ENCODE data around the gene ATG4B. TPM values are rescaled to one million over a fixed set of nuclear protein-coding genes. Genes with fewer than 3 reads are reported as not detected.
"Not testable (repeated sequence)": the region's sequence is repeated elsewhere in the genome, so short reads cannot be mapped to it uniquely, and the experiment has no call there.

Gene ATG4B
- total RNA-seq, 2 donors from 2014 or later, result 43.0 to 49.4 TPM

DNA sequence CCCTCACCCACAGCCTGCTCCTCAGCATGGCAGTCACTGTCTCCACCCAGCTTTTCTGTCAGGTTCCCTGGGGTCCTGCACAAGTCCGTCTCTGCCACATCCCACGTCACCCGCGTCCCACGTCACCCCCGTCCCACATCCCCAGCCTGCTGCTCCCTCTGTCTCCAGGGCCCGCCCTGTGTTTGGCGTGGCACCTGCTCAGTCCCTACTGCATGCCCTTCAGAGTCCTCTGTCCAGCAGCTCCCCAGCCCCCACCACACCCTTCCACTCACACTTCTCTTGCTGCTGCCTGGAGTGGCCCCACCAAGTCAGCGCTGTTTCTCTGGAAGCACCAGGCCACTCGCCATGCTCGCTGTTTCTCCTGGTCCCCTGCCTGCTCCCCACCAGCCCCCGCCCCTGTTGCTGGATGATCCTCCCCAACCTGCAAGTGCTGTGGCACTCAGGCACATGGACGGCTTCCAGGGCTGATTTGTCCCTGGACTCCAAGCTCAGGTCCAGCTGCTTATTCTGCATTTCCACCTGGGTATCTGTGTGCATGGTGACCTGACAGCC is 18.8 kb downstream of the ATG4B start:
- intact Hi-C loops (cut with DNase I), result no loop called here
- ATAC-seq, result peak; percentile 49 to 79
- DNase-seq, result no peak

GRCh38 chr2:241657786-241658254 is 20.3 kb downstream of the ATG4B start:
- DNase-seq (no peak), ATAC-seq (no peak)
- intact Hi-C loops (cut with DNase I), result no loop called here

GRCh38 chr2:241658296-241658695 is 20.8 kb downstream of the ATG4B start:
- ATAC-seq (no peak), DNase-seq (no peak)
- intact Hi-C loops (cut with DNase I), result no loop called here

GRCh38 chr2:241659150-241659739 is 21.8 kb downstream of the ATG4B start:
- intact Hi-C loops (cut with DNase I), result no loop called here
- DNase-seq (peak; percentile 61), ATAC-seq (peak; percentile 39 to 58)

- DNase-seq (no peak), ATAC-seq (no peak)
- intact Hi-C loops (cut with DNase I), result no loop called here
Measured at GRCh38 chr2:241660593-241661213, 23.2 kb downstream of the ATG4B start.

- ATAC-seq; DNase-seq; intact Hi-C loops (cut with DNase I): not testable (repeated sequence)
Measured at GRCh38 chr2:241662731-241663130, 25.2 kb downstream of the ATG4B start.

- ATAC-seq (no peak), DNase-seq (no peak)
- intact Hi-C loops (cut with DNase I), result no loop called here
Measured at GRCh38 chr2:241665731-241666440, 28.4 kb downstream of the ATG4B start.

GRCh38 chr2:241666627-241667400 is 29.3 kb downstream of the ATG4B start:
- ATAC-seq (no peak), DNase-seq (no peak)
- intact Hi-C loops (cut with DNase I), result no loop called here

DNA sequence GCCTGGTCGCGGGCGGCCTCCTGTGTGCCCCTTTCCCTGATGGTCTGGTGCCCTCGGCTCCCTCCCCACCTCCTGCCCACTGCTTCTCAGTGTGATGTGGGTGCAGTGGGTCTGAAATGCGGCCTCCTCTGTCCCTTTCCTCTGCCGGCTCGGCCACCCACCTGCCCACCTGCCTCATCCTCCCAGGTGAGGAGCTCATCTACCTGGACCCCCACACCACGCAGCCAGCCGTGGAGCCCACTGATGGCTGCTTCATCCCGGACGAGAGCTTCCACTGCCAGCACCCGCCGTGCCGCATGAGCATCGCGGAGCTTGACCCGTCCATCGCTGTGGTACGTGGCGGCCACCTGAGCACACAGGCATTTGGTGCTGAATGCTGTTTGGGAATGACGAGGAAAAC is 30.9 kb downstream of the ATG4B start:
- intact Hi-C loops (cut with DNase I), result no loop called here
- DNase-seq (no peak), ATAC-seq (no peak)

DNA sequence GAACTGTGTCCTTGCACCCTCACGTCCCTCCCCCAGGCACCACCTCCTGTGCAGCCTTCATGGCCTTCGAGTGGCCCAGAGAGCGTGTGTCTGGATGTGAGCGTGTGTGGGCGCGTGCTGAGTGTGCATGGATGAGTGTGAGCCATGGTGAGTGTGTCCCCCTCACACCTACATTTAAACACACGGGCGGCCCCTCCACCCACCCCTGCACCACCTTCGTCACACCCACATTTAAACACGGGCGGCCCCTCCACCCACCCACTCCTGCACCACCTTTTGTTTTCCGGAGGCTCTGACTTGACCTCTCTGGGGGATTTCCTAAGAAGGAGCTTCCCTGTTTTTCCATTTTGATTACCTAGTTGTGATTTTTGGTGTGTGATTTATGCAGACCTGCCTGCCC is 31.3 kb downstream of the ATG4B start:
- DNase-seq (no peak), ATAC-seq (no peak)
- intact Hi-C loops (cut with DNase I), result no loop called here

- no peak for DNase-seq
- intact Hi-C loops (cut with DNase I), result no loop called here
- ATAC-seq, result no peak
Measured at GRCh38 chr2:241670333-241671110, 33.0 kb downstream of the ATG4B start.

- ATAC-seq (no peak), DNase-seq (no peak)
- intact Hi-C loops (cut with DNase I), result no loop called here
Measured at GRCh38 chr2:241671457-241672240, 34.2 kb downstream of the ATG4B start.

DNA sequence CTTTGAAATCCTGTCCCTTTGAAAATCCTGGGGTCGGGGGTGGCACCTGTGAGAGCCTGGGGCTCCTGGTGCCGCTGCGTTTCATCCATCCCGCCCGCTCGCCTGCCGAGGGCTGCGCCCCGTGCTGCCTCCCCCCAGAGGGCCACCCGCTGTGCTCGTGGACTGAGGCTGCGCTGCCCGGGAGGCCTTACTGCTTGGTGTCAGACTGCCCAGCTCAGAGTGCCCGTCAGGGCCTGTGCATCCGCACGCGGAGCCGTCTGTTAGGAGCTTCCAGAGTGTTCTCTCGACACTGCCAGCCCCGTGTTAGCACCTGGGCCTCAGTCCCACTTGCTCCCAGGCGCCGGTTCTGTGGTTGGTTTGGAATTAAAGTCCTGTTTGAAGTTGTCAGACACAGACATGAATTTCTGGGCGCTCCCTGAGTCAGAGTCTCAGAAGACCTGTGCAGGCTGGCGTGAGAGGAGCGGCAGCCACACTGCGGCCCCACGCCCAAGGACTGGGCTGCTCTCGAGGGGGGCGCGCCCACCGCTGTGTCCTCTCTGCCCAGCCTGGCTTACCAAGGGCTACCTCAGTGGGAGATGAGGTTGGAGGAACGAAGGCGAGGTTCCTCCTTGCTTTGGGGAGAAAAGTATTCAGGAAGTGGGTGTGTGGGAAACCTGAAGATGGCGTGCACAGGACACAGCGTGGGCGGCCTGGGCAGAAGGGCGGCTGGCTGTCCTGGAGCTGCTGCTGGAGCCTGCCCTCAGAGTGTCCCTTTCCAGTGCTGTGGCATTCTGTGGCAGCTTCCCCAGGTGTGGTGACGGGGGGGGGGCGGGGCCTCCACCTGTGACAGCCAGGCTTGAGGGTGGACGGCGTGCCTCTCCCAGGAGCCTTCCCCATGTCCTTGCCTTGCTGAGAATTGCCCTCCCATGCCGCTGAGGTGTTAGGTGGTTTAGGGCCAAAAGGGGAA is 35.0 kb downstream of the ATG4B start:
- intact Hi-C loops (cut with DNase I), result no loop called here
- DNase-seq (no peak), ATAC-seq (no peak)

DNA sequence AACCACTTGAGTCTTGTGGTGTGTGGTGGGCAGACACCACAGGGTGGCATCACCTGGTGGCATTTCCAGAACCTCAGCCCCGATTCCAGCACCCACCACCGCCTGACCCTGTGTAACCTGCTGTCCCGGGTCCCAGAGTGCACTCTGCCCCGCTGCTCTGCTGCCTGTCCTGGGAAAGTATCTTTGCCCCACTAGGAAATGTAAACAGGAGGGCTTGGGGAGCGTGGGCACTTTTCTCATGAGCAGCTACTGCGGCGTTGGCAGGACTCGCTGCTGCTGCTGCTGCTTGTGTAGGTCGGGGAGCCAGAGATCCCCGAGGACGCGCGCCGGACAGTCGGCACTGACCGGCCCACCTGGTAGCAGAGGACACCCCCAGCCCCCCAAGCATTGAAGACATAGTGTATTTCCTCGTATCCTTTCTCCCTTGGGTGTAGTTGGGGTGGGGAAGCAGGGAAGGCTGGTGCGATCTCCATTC is 35.7 kb downstream of the ATG4B start:
- ATAC-seq, result no peak
- intact Hi-C loops (cut with DNase I), result no loop called here
- no peak for DNase-seq

GRCh38 chr2:241673797-241674725 is 36.6 kb downstream of the ATG4B start:
- no peak for DNase-seq
- intact Hi-C loops (cut with DNase I), result no loop called here
- ATAC-seq, result peak; percentile 11 to 62

DNA sequence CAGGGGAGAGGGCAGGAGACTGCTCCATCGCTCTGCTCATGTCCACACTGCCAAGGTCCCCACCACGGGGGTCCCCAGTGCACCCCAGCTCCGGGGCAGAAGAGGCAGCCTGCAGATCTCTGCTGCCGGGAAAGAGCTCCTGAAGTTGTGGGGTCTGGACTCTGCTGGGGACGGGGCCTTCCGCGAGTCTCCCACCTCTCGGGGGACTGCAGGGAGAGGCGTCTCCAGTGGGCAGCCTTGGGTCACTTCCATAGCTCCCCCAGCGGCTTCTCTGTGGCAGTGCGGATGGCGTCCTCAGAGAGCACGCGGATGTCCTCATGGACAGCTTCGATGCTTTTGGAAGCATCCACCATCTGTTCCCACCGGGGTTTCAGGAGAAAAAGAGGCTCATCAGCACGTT is 38.4 kb downstream of the ATG4B start:
- intact Hi-C loops (cut with DNase I), result no loop called here
- DNase-seq (no peak), ATAC-seq (no peak)
